Urothelium cell line (cell line): ENCODE results near the gene SIDT1.
A peak's percentile ranks its signal among the peaks of the same experiment; 100 is the strongest.
"Not testable (repeated sequence)": the region's sequence is repeated elsewhere in the genome, so short reads cannot be mapped to it uniquely, and the experiment has no call there.

Experiments used
- DNase-seq: peaks from one replicate; pipeline ENCODE4 v3.0.0; 2011; ENCODE audit warnings: low spot score, mixed read lengths
- FAIRE-seq: peaks from 2 replicates; lab custom pipeline; 2011; peaks lifted over from hg19 to GRCh38; lab: Jason Lieb, UNC

SIDT1 gene

DNA sequence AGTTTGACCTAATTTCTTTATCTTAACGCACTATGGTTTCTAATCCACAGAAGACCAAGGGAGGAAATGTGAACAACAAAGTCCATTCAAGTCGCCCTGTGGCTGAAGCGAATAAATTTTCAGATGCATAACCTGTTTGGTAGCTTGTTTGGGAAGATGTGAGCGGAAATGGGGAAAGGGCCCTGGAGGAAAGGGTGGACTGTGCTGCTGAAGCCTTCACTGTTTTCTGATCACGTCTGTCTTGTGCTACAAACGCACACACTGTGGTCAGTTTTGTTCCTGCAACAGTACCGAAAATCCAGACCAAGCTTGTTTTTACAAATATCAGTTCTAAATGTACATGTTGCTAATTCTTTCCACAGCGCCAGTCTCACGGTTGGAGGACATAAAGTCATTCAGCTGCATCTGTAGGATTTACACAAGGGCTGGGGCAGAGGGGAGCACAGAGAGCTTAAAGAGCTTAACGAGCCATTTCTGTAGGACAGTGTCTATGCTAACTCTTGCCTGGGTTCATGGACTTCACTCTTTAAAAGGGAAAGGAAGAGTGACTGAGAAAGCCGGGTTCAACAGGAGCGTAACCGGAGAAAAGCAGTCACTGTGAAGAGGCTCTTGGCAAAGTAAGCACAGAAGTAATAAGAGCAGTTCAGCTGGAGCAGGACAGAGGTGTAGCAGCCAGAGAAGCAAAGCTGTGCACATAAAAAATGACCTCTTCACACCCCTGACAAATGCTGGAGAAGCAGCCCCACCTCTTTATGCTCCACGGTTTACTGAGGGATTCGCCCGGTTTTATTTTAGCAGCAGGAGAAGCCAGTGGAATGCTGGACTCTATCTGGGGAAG, 97.4 kb downstream of the SIDT1 start:
- FAIRE-seq (no peak), DNase-seq (no peak)

DNA sequence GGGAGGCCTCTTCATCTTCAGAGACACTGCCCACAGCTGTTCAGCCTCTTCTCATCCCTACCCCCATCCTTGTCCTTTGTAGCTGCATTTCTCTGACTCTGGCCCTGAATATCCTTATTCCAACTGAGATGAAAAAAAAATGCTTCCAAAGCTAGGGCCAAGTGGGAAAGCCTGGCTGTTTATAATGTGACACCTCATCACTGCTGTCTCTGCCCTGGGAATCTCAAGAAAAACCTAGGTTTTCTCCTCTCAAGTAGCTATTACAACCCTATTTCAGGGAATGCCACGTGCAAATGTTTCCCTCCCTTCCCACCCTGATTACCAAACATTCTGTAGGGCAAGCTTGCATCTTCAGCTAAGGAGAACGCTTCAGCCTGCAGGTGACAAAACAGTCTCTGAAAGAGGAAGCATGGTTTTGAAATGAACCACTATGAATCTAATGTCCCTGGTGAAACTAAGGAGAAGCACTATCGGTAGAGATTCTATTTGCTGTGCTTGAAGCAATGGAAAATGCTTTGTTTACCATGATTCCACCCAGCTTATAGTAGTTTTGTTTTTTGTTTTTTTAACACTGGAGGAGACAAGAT, 98.7 kb downstream of the SIDT1 start:
- DNase-seq (no peak), FAIRE-seq (no peak)

DNA sequence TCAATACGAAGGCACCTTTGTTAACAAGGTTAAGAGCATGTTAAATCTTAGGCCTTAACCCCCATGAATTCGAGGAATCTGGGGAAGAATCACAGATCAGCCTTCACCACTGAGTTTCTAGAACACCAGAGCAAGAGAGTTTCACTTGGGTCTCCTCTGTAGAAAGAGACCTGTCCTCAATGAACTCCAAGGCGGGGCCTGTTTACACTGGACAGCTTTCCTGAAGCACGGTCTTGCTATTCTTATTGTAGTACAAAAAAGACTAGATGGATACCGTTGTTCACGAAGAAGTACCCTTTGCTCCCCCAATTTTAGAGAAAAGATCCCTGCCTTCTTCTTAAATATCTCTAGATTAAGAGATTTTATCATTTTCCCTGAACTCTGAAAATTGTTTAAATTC, 99.2 kb downstream of the SIDT1 start:
- FAIRE-seq (no peak), DNase-seq (no peak)

DNA sequence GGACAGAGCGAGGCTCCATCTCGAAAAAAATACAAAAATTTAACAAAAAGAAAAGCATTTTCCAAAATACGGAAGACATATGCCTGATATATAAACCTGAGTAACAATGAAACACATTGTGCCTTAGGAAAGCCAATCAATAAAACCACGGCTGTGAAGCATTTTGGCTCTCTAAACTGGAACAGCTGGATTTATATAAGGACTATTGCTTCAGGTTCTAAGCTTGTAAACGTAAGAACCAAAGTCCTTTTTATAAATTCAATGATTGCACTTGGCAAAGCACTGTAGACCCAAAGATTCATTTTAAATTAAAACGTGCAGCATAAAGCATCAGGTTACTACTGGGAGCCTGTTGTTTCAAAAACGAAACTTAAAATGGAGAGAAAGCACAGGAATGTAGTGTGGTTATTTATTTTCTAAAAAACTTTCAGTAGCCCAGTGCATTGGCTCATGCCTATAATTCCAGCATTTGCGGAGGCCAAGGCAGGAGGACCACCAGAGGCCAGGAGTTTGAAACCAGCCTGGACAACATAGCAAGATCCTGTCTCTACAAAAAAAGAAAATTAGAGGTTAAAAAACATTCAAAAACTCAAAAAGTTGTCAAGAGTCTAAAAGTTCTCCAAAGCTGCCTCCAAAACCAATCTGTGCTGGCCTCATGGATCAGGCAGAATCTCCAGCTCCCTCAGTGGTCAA, 102.6 kb downstream of the SIDT1 start:
- DNase-seq (no peak), FAIRE-seq (no peak)

DNA sequence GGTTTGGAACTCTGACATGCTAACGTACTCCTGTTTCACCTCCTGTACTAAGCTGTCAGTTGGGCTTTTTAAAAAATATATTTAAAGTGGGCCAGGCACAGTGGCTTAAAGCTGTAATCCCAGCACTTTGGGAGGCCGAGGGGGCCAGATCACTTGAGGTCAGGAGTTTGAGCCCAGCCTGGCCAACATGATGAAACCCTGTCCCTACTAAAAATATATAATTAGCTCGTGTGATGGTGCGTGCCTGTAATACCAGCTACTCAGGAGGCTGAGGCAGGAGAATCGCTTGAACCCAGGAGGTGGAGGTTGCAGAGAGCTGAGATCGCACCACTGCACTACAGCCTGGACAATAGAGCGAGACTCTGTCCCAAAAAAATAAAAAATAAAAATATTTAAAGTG, 103.7 kb downstream of the SIDT1 start:
- DNase-seq, FAIRE-seq: not testable (repeated sequence)

DNA sequence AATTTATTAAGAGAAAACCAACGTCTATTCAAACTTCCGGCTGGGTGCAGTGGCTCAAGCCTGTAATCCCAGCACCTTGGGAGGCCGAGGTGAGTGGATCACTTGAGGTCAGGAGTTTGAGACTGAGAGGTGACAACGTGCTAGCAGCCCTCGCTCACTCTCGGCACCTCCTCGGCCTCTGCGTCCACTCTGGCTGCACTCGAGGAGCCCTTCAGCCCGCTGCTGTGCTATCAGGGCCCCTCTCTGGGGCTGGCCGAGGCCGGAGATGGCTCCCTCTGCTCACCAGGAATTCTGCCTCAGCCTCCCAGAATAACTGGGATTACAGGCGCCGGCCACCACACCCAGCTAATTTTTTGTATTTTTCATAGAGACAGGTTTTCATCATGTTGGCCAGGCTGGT, 105.4 kb downstream of the SIDT1 start:
- no peak for FAIRE-seq

DNA sequence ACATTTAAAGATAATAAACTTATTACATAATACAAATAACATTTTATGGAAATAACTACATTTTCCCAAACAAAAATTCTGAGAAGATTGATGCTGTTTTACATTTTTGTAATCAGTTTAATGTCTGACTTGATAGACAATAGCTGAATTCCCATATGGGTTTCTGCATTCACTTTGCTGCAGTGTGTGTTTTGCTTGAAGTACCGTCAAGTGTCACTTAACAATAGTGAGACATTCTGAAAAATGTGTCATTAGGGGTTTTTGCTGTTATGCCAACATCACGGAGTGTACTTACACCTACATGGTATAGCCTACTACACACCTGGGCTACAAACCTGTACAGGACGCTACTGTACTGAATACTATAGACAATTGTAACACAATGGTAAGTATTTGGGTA, 106.6 kb downstream of the SIDT1 start:
- DNase-seq (no peak), FAIRE-seq (no peak)

More for the DNA sequence above, 105.4 kb downstream of the SIDT1 start:
- no peak for DNase-seq

DNA sequence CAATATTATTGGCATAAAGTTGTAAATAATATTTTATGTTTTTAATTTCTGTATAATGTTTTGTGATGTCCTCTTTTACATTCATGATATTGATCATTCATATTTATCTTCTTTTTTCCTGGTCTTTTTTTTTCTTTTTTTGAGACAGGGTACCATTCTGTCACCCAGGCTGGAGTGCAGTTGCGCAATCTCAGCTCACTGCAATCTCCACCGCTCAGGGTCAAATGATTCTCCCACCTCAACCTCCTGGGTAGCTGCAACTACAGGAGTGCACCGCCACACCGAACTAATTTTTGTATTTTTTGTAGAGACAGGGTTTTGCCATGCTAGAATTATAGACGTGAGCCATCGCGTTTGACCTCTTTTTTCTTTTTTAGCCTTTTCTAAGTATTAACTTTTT, 111.2 kb downstream of the SIDT1 start:
- FAIRE-seq = no peak

DNA sequence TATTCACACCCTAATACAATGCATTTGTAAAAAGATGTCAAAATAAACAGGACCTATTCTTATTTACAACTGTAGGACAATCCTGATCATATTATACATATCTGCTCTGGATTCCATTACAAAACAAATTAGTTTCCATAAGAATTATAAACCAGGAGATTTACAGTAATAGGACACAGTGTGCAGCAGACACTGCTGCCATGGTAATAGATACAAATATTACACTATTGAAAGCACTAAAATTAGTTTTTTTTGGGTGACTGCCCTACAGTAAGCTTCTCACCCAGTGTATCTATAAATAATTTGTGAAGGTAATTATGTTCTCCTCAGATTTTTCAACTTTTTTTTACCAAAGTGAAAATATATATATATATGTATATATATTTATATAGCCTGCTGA, 116.2 kb downstream of the SIDT1 start:
- DNase-seq = no peak
- no peak for FAIRE-seq

More for the DNA sequence above, 111.2 kb downstream of the SIDT1 start:
- DNase-seq = no peak

DNA sequence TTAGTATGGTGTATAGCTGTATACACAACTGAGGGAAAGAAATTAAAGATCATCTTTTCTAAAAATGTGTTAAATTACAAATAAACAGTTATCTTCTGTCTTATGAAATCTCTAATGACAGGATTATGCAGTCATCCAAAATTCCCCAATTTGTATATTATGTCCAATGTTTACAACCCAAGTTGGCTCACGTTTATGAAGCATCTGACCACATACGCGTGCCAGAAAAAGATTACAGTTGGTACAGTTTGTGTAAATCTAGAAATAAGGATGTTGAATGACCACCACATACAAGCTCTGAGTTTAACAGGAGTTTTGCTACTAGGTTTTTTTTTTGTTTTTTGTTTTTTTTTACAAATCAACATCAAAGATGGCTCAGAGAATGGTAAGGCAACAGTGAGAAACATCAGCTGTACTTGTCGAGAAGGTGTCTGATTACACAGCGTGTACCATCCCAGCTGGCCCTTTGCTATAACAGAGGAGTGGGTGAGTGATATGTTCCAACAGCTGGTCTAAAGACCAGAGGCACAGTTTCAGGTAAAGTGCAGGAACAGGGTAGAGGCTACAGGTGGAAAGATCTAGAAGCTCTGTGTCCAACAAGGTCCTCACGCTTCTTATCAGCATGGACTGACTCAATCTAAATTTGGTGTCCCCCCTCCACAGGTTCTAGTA, 117.0 kb downstream of the SIDT1 start:
- DNase-seq (no peak), FAIRE-seq (no peak)

DNA sequence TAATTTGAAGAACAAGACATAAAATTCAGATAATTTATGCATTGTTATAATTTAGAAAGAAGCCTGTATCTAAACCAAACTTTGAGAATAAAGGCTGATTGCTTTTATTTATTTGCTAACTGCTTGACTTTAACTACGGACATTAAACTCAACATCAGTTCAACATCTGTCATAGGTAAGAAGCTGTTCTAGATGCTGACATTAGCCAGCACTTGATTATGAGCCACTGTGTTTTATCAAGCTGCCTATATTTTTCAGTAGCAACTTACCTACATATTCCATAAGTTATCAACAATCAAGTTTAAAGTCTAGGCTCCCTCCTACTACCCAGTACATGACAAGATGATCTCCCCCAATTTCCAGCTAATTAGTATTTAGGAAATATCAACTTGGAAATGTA, 122.0 kb downstream of the SIDT1 start:
- FAIRE-seq = no peak
- no peak for DNase-seq

DNA sequence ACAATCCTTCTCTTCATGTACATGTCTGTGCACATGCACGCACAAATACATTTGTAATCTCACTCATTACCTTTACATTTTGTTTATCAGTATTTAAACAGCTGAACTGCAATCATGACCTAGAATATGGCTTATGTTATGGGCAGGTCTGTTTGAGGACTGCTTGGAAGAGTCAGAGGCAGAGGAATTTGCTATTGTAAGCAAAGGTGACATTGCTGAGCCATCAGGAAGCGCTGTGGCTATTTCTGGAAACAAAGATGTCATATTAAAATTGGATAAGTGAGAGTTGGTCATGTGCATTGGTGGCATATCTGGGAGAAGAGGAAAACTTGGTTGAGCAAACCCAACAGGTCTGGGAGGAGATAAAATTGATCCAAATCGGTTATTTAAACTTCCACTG, 122.5 kb downstream of the SIDT1 start:
- FAIRE-seq = no peak
- DNase-seq = no peak

DNA sequence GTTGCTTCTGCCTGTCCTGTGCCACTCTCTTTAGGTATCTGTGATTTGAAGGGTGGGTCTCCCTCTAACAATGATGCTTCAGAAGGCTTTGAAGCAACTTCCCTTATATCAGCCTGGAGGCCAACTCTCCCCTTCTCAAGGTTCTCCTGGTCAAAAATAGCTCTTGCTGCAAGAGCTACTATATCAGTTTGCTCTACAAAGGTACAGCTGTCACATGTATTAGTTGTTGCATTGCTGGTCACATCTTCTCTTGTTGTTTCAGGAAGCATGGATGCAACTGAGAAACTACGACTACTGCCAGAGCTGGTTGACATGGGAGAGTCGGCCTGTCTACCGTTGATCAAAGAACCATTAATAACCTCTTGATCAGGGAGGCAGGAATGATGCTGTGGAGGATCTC, 125.8 kb downstream of the SIDT1 start:
- DNase-seq (no peak), FAIRE-seq (no peak)

DNA sequence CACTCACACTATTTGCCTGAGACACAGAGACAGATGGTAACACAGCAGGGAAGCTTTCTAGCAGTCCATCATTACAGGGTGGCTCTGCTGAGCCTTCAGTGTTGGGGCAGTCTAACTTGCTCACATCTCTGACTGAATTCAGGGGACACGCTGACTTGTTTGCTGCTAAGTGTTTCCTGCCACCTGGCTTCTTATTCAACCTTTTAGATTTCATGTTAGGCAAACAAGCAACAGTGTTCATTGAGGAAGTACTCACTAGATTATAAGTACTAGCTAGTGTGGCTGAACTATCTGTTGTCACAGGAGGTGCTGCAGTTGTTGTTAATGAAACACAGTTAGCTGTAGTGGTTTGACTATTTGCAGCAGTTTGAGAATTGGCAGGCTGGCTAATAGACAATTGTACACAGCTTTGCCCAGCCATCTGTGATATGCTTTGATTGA, 126.8 kb downstream of the SIDT1 start:
- DNase-seq (no peak), FAIRE-seq (peak; percentile 30)

DNA sequence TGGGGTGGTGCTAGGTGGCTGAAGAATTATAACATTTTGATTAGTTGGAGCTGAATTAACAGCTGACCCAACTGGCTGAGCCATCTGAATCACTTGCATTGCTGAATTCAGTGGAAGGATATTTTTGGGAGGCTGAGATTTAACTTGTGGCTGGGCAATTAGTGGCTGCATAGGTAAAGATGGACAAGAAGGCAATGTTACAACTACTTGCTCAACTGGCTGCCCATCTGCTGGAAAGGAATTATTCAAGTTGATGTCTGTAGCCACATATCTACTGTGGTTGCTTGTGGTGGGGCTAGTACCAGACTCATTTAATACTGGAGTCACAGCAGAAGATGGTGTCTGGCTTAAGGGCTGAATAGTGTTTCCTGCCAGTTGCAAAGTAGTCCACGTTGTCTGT, 127.6 kb downstream of the SIDT1 start:
- FAIRE-seq (no peak), DNase-seq (no peak)

DNA sequence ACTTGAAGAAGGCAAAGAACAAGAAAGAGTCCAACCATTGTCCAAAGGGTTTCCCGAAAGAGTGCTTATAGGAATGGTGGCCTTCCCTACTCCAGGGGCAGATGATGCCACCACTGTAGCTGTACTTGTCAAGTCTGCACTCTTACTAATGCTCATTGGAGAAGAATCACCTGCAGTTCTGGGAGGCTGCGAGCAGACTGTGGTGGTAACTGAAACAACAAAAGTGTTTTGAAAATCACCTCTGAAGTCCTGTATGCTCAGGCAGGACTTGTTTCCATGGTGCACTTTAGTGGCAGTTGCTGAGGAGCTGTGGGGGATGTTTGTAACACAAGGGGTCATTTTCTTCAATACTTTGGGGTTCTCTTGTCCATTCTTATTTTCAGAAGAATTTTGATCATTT, 128.1 kb downstream of the SIDT1 start:
- FAIRE-seq = no peak

DNA sequence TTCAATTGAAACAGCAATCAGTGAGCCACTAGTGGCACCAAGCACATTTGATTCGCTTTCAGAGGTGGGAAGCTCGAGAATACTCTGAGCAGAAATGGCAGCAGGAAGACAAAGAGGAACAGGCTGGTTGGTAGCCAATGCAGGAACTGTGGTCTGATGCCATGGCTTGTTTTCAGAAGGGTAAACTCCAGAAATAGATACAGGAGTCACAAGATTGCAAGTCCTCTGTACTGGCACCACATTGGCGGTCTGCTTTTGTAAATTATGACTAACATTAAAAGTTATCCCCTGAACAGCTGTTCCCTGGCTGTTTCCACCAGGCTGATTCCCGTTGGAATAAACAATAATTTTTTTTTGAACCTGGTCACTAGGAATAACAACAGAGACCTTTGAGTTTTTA, 128.5 kb downstream of the SIDT1 start:
- FAIRE-seq = no peak
- DNase-seq = no peak

More for the DNA sequence above, 128.1 kb downstream of the SIDT1 start:
- DNase-seq = no peak

DNA sequence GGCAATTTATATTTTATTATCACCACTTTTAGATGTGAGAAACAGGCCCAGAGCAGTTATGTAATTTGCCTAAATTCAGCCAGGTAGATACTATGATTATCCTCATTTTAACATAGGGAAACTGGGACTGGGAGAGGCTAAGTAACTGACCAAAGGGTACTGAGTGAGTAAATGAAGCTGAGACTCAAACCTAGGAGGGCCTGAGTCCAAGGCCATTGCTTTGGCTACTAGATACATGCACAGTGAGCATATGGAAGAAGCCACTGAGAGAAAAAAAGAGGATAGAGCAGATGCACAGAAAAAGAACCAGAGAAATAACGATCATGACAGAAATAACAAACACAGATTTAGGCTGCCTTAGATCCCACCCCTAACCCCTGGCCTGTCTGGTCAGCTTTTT, 130.5 kb downstream of the SIDT1 start:
- DNase-seq = no peak
- no peak for FAIRE-seq

DNA sequence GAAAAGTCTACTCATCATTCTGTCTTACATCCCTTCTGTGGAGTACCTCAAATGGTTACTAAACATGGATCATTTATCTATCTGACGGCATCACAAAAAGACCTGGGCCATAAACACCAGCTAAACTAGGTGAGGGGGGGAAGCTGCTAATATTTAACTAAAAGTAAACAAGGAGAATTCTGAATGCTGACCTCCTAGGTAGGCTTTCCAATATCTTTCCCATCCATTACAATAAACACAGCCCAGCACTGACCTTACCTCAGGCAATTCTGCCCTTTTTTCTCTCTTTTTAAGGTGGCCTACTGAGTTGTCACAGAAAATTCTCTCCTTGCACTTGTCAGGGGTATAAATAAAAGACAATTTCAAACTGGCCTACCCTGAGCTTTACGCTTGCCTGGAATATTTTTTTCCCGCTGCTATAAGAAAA, 131.0 kb downstream of the SIDT1 start:
- DNase-seq (no peak), FAIRE-seq (no peak)

DNA sequence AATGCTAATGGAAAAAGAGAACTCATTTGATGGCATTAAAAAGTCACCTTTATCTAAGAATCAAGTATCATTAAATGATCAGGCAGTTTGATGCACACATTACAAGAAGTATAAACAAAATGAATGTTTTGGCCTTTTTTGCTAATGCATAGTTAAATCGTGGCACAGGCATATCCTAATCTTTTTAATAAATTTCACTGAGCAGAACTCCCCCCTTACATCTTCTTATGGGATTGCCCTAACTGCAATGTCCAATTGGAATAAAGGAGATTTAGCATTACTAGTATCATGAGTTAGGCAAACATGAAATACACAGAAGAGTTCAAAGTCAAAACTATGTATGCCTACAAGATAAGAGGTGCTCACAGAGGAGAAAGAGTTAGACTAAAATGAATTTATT, 131.4 kb downstream of the SIDT1 start:
- no peak for FAIRE-seq
- DNase-seq = no peak

DNA sequence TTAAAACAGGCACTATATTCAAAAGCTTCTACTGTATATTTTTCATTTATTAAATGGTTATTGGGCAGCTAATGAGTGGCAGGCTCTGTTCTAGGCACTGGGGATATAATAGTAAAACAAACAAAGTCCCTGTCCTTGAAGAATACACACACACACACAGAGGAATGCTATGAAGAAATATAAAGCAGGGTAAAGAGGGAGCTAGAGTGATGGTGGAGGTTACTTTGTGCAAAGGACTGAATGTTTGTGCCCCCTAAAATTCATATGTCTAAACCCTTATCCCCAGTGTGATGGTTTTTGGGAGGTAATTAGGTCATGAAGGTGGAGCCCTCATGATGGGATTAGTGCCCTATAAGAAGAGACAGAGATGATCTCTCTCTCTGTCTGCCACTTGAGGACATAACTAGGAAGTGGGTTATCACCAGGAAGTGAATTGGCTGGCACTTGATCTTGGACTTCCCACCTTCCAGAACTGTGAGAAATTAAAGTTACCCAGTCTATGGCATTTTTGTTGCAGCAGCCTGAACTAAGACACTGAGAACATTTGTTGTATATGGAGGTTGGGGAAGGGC, 132.3 kb downstream of the SIDT1 start:
- no peak for FAIRE-seq
- DNase-seq = no peak
